Right hindlimb (tissue), 1 donor: Measurements from ENCODE around the gene LIN28B.
"Not testable (repeated sequence)": the region's sequence is repeated elsewhere in the genome, so short reads cannot be mapped to it uniquely, and the experiment has no call there.

Experiments used
- DNase-seq: peaks from one replicate; pipeline ENCODE4 v3.0.0-alpha.2; 2018

LIN28B gene, protein sequence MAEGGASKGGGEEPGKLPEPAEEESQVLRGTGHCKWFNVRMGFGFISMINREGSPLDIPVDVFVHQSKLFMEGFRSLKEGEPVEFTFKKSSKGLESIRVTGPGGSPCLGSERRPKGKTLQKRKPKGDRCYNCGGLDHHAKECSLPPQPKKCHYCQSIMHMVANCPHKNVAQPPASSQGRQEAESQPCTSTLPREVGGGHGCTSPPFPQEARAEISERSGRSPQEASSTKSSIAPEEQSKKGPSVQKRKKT

GRCh38 chr6:104956731-104957294 lies at the start of gene LIN28B:
Gene LIN28B, plus strand, starts transcription at chr6:104957107. Its CDS starts 144 bp downstream, at chr6:104957251.
- DNase-seq = peak; percentile 29

GRCh38 chr6:104908031-104908887 lies 48.6 kb upstream of the LIN28B start:
- no peak for DNase-seq

- DNase-seq = no peak
Measured at GRCh38 chr6:104908888-104909525, 47.9 kb upstream of the LIN28B start.

DNA sequence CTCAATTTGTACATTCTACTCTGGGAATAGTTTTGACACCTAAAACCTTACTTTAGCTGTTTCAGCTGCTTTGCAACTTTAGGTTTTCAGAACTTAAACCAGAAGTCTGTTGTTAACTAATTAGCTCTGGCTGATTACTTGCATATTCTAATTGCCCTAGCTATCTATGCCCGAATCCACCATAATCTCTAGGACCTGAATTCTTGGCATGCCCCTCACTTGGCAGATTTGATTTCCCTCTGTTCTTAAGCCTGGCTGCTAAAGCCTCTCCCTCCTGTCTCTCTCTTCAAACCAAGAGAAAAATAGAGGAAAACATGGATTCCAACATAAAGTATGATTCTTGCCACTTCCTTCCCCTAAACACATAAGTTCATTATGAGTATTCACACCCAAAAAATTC lies 35.0 kb upstream of the LIN28B start:
- no peak for DNase-seq

DNA sequence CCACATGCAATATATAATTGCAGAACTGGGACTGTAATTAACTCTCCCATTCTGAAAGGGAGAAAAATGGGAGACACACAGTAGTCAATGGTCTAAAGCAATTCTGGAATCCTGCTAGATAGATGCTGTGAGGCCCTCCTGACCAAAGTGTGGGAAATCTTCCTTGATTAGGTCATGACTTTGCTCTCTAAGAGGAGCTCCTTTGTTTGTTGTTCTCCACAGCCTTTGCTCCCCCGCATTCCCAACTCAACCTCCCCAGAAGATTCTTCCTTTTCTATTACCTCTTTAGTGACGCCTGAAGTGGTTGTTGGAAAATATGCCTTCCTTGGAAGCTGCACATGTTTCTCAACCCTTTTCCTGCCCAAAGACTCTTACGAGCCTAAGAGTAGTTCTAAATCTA lies 28.8 kb upstream of the LIN28B start:
- DNase-seq = no peak

- DNase-seq = no peak
Measured at GRCh38 chr6:104929353-104929752, 27.6 kb upstream of the LIN28B start.

DNA sequence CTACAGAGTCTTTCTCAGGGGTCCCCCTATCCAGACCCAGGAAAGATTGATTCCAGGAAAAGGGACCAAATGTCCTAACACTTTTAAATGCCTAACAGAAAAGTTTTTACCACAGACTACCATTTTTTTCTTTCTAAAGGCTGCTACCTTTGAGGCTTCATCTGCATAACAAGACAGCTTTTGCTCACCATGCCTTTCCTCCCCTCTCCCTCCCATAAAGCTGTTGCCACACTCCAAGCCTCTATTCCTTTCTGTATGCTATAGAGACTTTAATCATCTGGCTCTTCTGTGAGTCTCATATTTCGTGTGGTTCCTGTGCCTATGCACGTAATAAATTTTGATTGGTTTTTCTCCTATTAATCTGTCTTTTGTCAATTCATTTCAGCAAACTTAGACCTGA lies 26.0 kb upstream of the LIN28B start:
- DNase-seq = no peak

GRCh38 chr6:104936766-104937535 lies 20.0 kb upstream of the LIN28B start:
- DNase-seq = no peak

GRCh38 chr6:104940238-104940892 lies 16.5 kb upstream of the LIN28B start:
- DNase-seq = no peak

GRCh38 chr6:104940893-104941728 lies 15.8 kb upstream of the LIN28B start:
- DNase-seq = peak; percentile 64

- no peak for DNase-seq
Measured at GRCh38 chr6:104941729-104942091, 15.2 kb upstream of the LIN28B start.

GRCh38 chr6:104943781-104944180 lies 13.1 kb upstream of the LIN28B start:
- peak; percentile 44 for DNase-seq

DNA sequence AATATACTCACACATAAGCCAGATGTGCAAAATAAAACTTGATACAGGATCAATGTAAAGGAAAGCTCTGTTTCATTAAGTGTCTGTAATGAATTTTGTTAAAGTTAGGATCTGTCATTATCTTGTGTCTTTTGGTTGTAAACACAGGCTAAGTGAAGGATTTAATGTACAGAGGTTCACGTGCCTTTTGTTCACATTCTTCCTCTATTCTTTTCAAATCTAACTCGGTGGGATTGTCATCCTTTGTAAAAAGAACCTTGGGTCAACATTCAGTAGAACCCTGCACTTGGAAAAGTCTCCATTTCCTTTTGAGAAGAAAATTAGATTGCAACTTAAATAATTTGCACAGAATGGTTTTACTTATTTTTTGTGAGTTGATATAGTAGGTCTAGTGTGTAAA lies 7.7 kb upstream of the LIN28B start:
- no peak for DNase-seq

- DNase-seq = no peak
Measured at GRCh38 chr6:104951677-104952076, 5.2 kb upstream of the LIN28B start.

GRCh38 chr6:104952911-104953399 lies 4.0 kb upstream of the LIN28B start:
- peak; percentile 26 for DNase-seq

DNA sequence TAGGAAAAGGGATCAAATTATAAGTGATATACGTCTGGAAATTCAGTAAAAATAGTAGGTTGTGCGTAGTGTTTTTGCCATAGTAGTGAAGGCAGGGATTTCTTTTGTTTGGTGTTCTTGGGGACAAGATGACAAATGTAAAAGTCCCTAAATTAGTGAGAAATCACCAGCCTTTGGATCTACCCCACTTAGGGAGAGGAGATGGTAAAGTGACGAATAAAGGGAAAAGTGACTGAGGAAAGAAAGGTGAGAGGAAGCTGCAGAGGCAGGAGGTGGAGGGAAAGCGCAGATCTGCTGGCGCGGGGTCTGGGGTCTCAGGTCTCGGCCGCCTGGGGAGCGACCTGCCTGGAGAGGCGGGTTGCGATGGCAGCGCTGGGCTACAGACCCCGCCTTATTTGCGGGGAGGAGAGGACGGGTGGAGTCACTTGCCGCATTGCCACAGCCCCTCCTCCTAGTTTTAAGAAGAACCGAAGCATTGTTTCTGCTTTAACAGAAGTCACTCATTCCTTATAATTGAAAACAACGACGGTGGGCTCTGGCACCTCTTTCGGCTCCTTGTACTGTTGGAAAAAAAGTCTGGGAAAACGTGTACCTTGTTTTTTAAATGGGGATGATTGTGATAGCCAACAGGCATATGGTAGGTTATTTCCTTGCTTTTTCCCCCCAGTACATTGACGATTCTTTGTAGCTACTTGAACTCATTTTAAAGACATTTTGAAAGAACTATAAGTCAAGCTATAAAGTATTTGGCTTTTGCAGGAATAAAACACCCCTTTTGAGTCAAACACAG lies 3.3 kb upstream of the LIN28B start:
- DNase-seq = not testable (repeated sequence)

DNA sequence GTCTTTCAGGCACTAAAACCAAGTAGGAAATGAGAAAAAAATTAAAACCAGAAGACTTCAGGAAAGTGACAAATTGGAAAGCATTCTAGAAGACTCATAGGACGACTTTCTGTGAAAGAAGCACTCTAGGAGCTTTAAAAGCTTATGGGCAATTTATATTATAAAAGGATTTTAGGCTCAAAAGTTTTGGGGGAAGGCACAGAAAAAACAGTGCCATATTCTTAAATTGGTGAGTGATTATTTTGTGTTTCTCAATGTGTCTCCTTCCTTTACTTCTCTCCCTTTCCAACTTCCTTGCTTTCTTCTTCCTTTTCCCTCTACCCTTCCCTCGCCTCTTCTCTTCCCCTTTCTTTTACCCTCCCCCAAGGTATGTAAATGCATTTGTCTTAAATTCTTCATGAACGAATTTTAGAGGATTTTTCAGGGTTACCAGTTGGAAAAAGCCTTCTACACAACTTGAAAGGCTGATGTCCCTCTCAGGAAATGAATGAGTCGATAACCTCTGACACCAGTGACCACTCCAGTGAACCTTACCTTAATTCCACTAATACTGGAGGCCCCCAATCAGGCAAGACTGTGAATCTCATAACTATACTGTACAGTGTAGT lies 2.6 kb upstream of the LIN28B start:
- no peak for DNase-seq

- no peak for DNase-seq
Measured at GRCh38 chr6:104955491-104955890, 1.4 kb upstream of the LIN28B start.

DNA sequence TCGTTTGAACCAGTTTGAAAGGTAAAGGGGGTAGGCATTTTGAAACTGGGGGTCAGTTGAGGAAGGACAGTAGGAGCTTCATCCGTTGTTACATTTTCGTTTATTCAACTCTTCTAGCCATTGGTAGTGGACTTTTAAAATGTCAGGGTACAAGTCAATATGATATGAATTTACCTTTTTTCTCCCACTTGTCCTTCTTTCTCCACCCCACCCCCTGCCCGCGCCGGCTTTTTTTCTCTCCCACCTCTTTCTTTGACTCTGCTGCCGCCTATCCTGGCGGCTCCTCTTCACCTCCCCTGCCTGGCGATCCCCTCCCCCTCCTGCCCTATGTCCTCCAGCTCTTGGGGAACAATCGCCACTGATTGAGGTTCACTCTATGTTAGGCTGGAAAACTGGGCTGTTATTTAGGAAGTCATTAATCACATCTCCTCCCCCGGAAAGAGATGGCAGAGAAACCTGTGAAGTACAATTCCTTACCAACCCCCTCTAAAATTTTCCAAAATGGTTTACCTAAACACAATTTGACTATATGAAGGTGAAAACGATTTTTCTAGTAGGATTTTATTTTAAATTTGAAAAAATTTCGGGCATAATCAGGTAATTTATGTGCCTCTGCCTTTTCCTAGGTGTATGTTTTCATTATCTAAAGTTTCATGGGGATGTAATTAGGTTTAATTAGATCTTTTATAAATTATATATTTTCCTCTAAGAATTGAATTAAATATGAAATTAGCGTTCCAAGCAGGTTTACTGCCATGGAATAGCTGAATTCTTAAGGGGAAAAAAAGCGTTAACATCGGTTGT lies 778 bp upstream of the LIN28B start:
- DNase-seq = peak; percentile 29
